ENCODE measurements around the gene AKT1S1. TPM values are rescaled to one million over a fixed set of nuclear protein-coding genes. Genes with fewer than 3 reads are reported as not detected.
"Not testable (repeated sequence)": the region's sequence is repeated elsewhere in the genome, so short reads cannot be mapped to it uniquely, and the experiment has no call there.

AKT1S1 gene
- total RNA-seq, 4 donors from 2014 or later: 2.6 to 26.7 (median 5.9) TPM

DNA sequence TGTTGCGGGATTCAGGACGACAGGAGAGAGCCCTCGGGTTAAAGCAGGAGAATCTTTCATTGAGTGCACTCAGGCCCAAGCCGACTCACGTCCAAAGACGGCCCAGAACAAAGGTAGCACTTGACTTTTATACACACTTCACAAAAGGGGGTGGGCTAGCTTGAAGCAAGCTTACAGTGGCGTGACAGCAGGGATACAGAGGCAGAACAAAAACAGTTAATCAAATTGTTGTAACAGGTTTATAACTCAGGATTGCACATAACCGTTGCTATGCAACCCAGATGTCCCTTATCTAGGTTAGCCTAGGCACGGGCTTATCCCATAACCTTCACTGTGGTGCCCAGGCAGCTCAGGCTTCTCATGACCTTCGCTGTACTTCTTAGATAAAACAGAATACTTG is 57.0 kb downstream of the AKT1S1 start:
- no peak for TF ChIP-seq POLR2A (IDR thresholded peaks at IDR 0.05)
- TF ChIP-seq, protein P1, sequence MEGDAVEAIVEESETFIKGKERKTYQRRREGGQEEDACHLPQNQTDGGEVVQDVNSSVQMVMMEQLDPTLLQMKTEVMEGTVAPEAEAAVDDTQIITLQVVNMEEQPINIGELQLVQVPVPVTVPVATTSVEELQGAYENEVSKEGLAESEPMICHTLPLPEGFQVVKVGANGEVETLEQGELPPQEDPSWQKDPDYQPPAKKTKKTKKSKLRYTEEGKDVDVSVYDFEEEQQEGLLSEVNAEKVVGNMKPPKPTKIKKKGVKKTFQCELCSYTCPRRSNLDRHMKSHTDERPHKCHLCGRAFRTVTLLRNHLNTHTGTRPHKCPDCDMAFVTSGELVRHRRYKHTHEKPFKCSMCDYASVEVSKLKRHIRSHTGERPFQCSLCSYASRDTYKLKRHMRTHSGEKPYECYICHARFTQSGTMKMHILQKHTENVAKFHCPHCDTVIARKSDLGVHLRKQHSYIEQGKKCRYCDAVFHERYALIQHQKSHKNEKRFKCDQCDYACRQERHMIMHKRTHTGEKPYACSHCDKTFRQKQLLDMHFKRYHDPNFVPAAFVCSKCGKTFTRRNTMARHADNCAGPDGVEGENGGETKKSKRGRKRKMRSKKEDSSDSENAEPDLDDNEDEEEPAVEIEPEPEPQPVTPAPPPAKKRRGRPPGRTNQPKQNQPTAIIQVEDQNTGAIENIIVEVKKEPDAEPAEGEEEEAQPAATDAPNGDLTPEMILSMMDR (IDR thresholded peaks at IDR 0.05): no peak
- Histone ChIP-seq H3K27ac (no peak overlapping the region), H3K36me3 (no peaks in the 10 kb centered on the region), H3K27me3 (no peaks in the 10 kb centered on the region), H3K4me3 (no peak overlapping the region), H3K4me1 (peaks cover 0 to 10% of the 10 kb centered on the region in 2 donors), H3K9me3 (no peaks in the 10 kb centered on the region)
- intact Hi-C loops (cut with DNase I; ENCODE audit: low total_unique reads): no loop called here
- no peak for DNase-seq

DNA sequence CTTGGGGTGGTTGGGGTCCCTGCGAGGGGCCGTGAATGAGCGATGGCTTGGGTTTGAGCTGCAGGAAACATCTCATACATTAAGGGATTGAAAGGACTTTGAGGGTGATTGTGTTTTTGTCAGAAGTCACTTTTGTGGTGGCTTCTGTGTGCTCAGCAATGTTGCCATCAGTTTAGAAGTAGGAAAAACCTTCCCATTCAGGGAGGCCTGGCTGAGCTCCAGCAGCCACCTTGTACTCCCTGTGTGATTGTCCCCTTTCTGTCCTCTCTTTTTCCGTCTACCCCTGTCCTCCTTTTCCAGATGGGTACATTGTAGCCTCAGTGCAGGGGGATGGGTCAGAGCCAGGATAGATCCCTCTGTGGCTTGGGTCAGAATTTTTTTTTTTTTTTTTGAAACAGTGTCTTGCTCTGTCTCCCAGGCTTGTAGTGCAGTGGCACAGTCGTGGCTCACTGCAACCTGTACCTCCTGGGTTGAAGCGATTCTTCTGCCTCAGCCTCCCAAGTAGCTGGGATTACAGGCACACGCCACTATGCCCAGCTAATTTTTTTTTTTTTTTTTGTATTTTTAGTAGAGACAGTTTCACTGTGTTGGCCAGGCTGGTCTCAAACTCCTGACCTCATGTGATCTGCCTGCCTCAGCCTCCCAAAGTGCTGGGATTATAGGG is 57.6 kb downstream of the AKT1S1 start:
- H3K27ac ChIP-seq; H3K4me1 ChIP-seq; H3K9me3 ChIP-seq; H3K36me3 ChIP-seq; DNase-seq; H3K27me3 ChIP-seq; intact Hi-C loops (cut with DNase I; ENCODE audit: low total_unique reads): not testable (repeated sequence)
- H3K4me3 ChIP-seq: peak overlapping the region in 1 of 2 donors; percentile 83

Small RNA genes within 50 kb of the gene (microRNA-seq; reads per million reads assigned to microRNA genes)
- 2.0 reads per million for gene MIR4749 (ENCODE audit: borderline microRNAs expressed, borderline replicate concordance)
- gene MIR4750 (ENCODE audit: borderline microRNAs expressed, borderline replicate concordance): not detected
- gene MIR6800 (ENCODE audit: borderline microRNAs expressed, borderline replicate concordance): not detected

Small RNA genes within 50 kb of the gene (small RNA-seq; reads per million reads assigned to genes)
- not detected for gene MIR4749

Other genes with a start within 250 kb of the AKT1S1 start
- 100 to 1,000 TPM in 1 of 4 donors, 10 to 100 TPM in 3; 17.1 to 106 (median 47.7) TPM for gene RRAS, start 237.2 kb downstream of the AKT1S1 start, total RNA-seq
- gene SCAF1, start 235.1 kb downstream of the AKT1S1 start, total RNA-seq: 10 to 100 TPM in 3 of 4 donors, 1 to 10 TPM in 1; 8.8 to 76.9 (median 11.4) TPM
- gene IRF3, start 211.5 kb downstream of the AKT1S1 start, total RNA-seq: 100 to 1,000 TPM in 1 of 4 donors, 10 to 100 TPM in 2, 1 to 10 TPM in 1; 8.2 to 106 (median 63.9) TPM
- gene BCL2L12, start 211.4 kb downstream of the AKT1S1 start, total RNA-seq: 10 to 100 TPM in 1 of 4 donors, 1 to 10 TPM in 3; 3.1 to 23.8 (median 3.5) TPM
- gene PRMT1, start 200.1 kb downstream of the AKT1S1 start, total RNA-seq: 100 to 1,000 TPM in 3 of 4 donors, 10 to 100 TPM in 1; 78.5 to 274 (median 217) TPM
- gene ADM5, start 187.8 kb downstream of the AKT1S1 start, total RNA-seq: 1 to 10 TPM in 3 of 4 donors, not detected in 1; 1.3 to 6.0 (median 1.5) TPM
- 10 to 100 TPM in 2 of 4 donors, 1 to 10 TPM in 2; 1.5 to 26.6 (median 12.2) TPM for gene CPT1C, start 186.2 kb downstream of the AKT1S1 start, total RNA-seq
- 1 to 10 TPM in 1 of 4 donors, under 1 TPM in 1, not detected in 2; 0.28 to 1.9 TPM for gene TSKS, start 114.0 kb downstream of the AKT1S1 start, total RNA-seq
- 100 to 1,000 TPM in 1 of 4 donors, 10 to 100 TPM in 3; 47.1 to 114 (median 54.7) TPM for gene AP2A1, start 110.4 kb downstream of the AKT1S1 start, total RNA-seq
- gene FUZ, start 64.1 kb downstream of the AKT1S1 start, total RNA-seq: 10 to 100 TPM; 10.5 to 28.8 (median 23.3) TPM
- gene MED25, start 59.1 kb downstream of the AKT1S1 start, total RNA-seq: 10 to 100 TPM; 21.1 to 48.1 (median 26.8) TPM
- gene PTOV1, start 26.2 kb downstream of the AKT1S1 start, total RNA-seq: 100 to 1,000 TPM in 1 of 4 donors, 10 to 100 TPM in 3; 46.2 to 156 (median 82.0) TPM
- gene PNKP, start 9.8 kb downstream of the AKT1S1 start, total RNA-seq: 100 to 1,000 TPM in 1 of 4 donors, 10 to 100 TPM in 3; 47.7 to 104 (median 77.7) TPM
- 10 to 100 TPM in 3 of 4 donors, 1 to 10 TPM in 1; 9.1 to 44.1 (median 12.5) TPM for gene TBC1D17, start 347 bp upstream of the AKT1S1 start, total RNA-seq
- gene IL4I1, start 19.5 kb upstream of the AKT1S1 start, total RNA-seq: 1 to 10 TPM in 1 of 4 donors, under 1 TPM in 1, not detected in 2; 0.82 to 1.2 TPM
- 10 to 100 TPM in 1 of 4 donors, 1 to 10 TPM in 2, not detected in 1; 2.1 to 10.0 (median 3.6) TPM for gene ATF5, start 51.9 kb upstream of the AKT1S1 start, total RNA-seq
- 10 to 100 TPM; 12.1 to 40.4 (median 24.6) TPM for gene NUP62, start 52.1 kb upstream of the AKT1S1 start, total RNA-seq
- gene SIGLEC11, start 83.8 kb upstream of the AKT1S1 start, total RNA-seq: 1 to 10 TPM in 2 of 4 donors, not detected in 2; 1.2 to 3.9 TPM
- 10 to 100 TPM in 3 of 4 donors, 1 to 10 TPM in 1; 1.5 to 68.8 (median 37.1) TPM for gene VRK3, start 148.0 kb upstream of the AKT1S1 start, total RNA-seq
- 10 to 100 TPM in 3 of 4 donors, 1 to 10 TPM in 1; 7.1 to 28.9 (median 16.8) TPM for gene ZNF473, start 148.7 kb upstream of the AKT1S1 start, total RNA-seq